PC-3 (cell line): ENCODE data around the gene RBBP8. TPM values are rescaled to one million over a fixed set of nuclear protein-coding genes. Genes with fewer than 3 reads are reported as not detected.

Experiments used
- ATAC-seq: fragments of 200-7000 bp; cut with Tn5 transposase; 2 replicates; pipeline ENCODE4 v1.9.1; 2020; ENCODE audit warnings: mild to moderate bottlenecking, moderate library complexity
- BruUV-seq: library from RNA; stranded (reverse); fragments of 400-500 nt; replicated peaks from 2 replicates; lab custom pipeline; 2021; lab: Mats Ljungman, UMichigan
- CTCF ChIA-PET: fragments of 300-600 bp; sonication (Branson Sonifier 250); formaldehyde crosslinking; loops from one replicate; lab custom pipeline; 2022; ENCODE audit warnings: antibody characterized with exemption; lab: Charles Lee
- POLR2A ChIA-PET: fragments of 300-600 bp; sonication (Branson Sonifier 250); formaldehyde crosslinking; loops from one replicate; lab custom pipeline; 2022; ENCODE audit warnings: antibody characterized with exemption; ENCODE audit not compliant: unreplicated experiment; lab: Charles Lee
- DNase-seq: peaks from one replicate; pipeline ENCODE4 v3.0.0-alpha.2; 2015
- H2AFZ ChIP-seq: fragments of 300-600 bp; sonication (generic); 2 replicates; pipeline ENCODE4 v1.6.0; 2016; ENCODE audit warnings: antibody characterized with exemption, low read length
- H3F3A ChIP-seq: fragments of 300-600 bp; sonication (generic); one replicate; pipeline ENCODE4 v1.6.0; 2017; ENCODE audit warnings: antibody characterized with exemption, low read length, control low read depth, mild to moderate bottlenecking; ENCODE audit not compliant: unreplicated experiment
- H3K27ac ChIP-seq: fragments of 300-600 bp; sonication (generic); 2 replicates; pipeline ENCODE4 v1.5.1; 2016; ENCODE audit warnings: mild to moderate bottlenecking, low read length
- H3K27me3 ChIP-seq: fragments of 300-600 bp; sonication (generic); 2 replicates; pipeline ENCODE4 v1.6.1; 2016; ENCODE audit warnings: low read length, mixed read lengths
- H3K36me3 ChIP-seq: fragments of 300-600 bp; sonication (generic); 2 replicates; pipeline ENCODE4 v1.6.1; 2016; ENCODE audit warnings: low read depth, mixed run types, low read length, mixed read lengths
- H3K4me1 ChIP-seq: fragments of 300-600 bp; sonication (generic); 2 replicates; pipeline ENCODE4 v1.5.1; 2016; ENCODE audit warnings: low read length; ENCODE audit not compliant: insufficient read depth
- H3K4me2 ChIP-seq: fragments of 300-600 bp; sonication (generic); 2 replicates; pipeline ENCODE4 v1.6.0; 2016; ENCODE audit warnings: low read length
- H3K4me3 ChIP-seq: fragments of 300-600 bp; sonication (generic); 2 replicates; pipeline ENCODE4 v1.5.1; 2016; ENCODE audit warnings: mild to moderate bottlenecking, low read length, mixed read lengths
- H3K79me2 ChIP-seq: fragments of 300-600 bp; sonication (generic); 2 replicates; pipeline ENCODE4 v1.6.1; 2017; ENCODE audit warnings: low read length, mixed read lengths
- H3K9ac ChIP-seq: fragments of 300-600 bp; sonication (generic); 2 replicates; pipeline ENCODE4 v1.6.0; 2016; ENCODE audit warnings: mild to moderate bottlenecking, low read length
- H3K9me2 ChIP-seq: fragments of 300-600 bp; sonication (generic); replicated peaks from 2 replicates; pipeline ENCODE4 v1.6.1; 2016; ENCODE audit warnings: mixed run types, low read length, mixed read lengths
- H3K9me3 ChIP-seq: fragments of 300-600 bp; sonication (generic); 2 replicates; pipeline ENCODE4 v1.6.1; 2016; ENCODE audit warnings: low read length, mixed read lengths
- H4K20me1 ChIP-seq: fragments of 300-600 bp; sonication (generic); 2 replicates; pipeline ENCODE4 v1.6.1; 2016; ENCODE audit warnings: low read length, mixed read lengths
- CTCF ChIP-seq: fragments of 300-600 bp; sonication (generic); conservative IDR thresholded peaks from 2 replicates; pipeline ENCODE4 v1.5.1; 2017; ENCODE audit warnings: antibody characterized with exemption, low read depth, mild to moderate bottlenecking, low read length
- EZH2 ChIP-seq: fragments of 300-600 bp; sonication (generic); IDR thresholded peaks from one replicate; pipeline ENCODE4 v1.6.1; 2017; ENCODE audit warnings: antibody characterized with exemption, mild to moderate bottlenecking, low read length; ENCODE audit not compliant: unreplicated experiment
- EZH2phosphoT487 ChIP-seq: fragments of 300-600 bp; sonication (generic); IDR thresholded peaks from 2 replicates; pipeline ENCODE4 v1.6.1; 2018; ENCODE audit warnings: mild to moderate bottlenecking, antibody characterized with exemption, low read length, borderline replicate concordance
- intact Hi-C: fragments of 100-400 bp; cut with micrococcal nuclease; formaldehyde crosslinking; loops from 2 replicates; pipeline ENCODE4 v1.9.0; 2023
- total RNA-seq: library from RNA; depleted of rRNA; stranded (reverse); fragments of >200 nt; gene quantifications from 2 replicates; pipeline ENCODE4 v1.2.3, GENCODE V29; 2014

The RBBP8 gene
- total RNA-seq, 1 experiment from 2014 or later, result 31.9 TPM

- ATAC-seq (no peak), DNase-seq (no peak)
- Histone ChIP-seq H3K36me3 (no peaks in the 10 kb centered on the region), H4K20me1 (no peaks in the 10 kb centered on the region), H3K4me1 (peaks cover 21% of the 10 kb centered on the region), H3K9me2 (no peaks in the 10 kb centered on the region), H3K27ac (no peak overlapping the region), H3K9me3 (no peaks in the 10 kb centered on the region), H3K27me3 (no peaks in the 10 kb centered on the region), H3K4me2 (no peak overlapping the region), H3K4me3 (no peak overlapping the region), H3K9ac (no peak overlapping the region), H3F3A (no peaks in the 10 kb centered on the region), H2AFZ (no peak overlapping the region), H3K79me2 (no peaks in the 10 kb centered on the region)
- ChIA-PET CTCF (no interaction called here), POLR2A (no interaction called here)
- TF ChIP-seq CTCF (no peak), EZH2 (no peak), EZH2phosphoT487 (no peak)
- no TSS peak for BruUV-seq
- intact Hi-C loops, result no loop called here
Measured at GRCh38 chr18:22924589-22924988, 8.5 kb upstream of the RBBP8 start.

- Histone ChIP-seq H2AFZ (no peak overlapping the region), H3K4me3 (no peak overlapping the region), H3K27me3 (no peaks in the 10 kb centered on the region), H3K9me2 (no peaks in the 10 kb centered on the region), H3K36me3 (no peaks in the 10 kb centered on the region), H3F3A (no peaks in the 10 kb centered on the region), H3K4me2 (no peak overlapping the region), H3K9ac (no peak overlapping the region), H3K9me3 (no peaks in the 10 kb centered on the region), H3K27ac (no peak overlapping the region), H3K4me1 (peaks cover 7% of the 10 kb centered on the region), H3K79me2 (no peaks in the 10 kb centered on the region), H4K20me1 (no peaks in the 10 kb centered on the region)
- BruUV-seq, result no TSS peak
- no peak for DNase-seq
- ChIA-PET POLR2A (no interaction called here), CTCF (interaction anchor here (0.6 kb wide), 1 partner anchor 17 kb away, joined by 3 read pairs; no protein-coding TSS in a partner anchor)
- no peak for ATAC-seq
- intact Hi-C loops, result no loop called here
- no peak for TF ChIP-seq CTCF
- no peak for TF ChIP-seq EZH2
- no peak for TF ChIP-seq EZH2phosphoT487
Measured at GRCh38 chr18:22926454-22926853, 6.7 kb upstream of the RBBP8 start.

- H4K20me1 ChIP-seq, result no peaks in the 10 kb centered on the region
- H2AFZ ChIP-seq, result no peak overlapping the region
- no peak overlapping the region for H3K4me3 ChIP-seq
- no peaks in the 10 kb centered on the region for H3F3A ChIP-seq
- DNase-seq, result no peak
- no TSS peak for BruUV-seq
- intact Hi-C loops, result no loop called here
- POLR2A ChIA-PET, result no interaction called here
- ATAC-seq, result no peak
- H3K9me2 ChIP-seq, result no peaks in the 10 kb centered on the region
- H3K27me3 ChIP-seq, result no peaks in the 10 kb centered on the region
- no peaks in the 10 kb centered on the region for H3K4me1 ChIP-seq
- no peaks in the 10 kb centered on the region for H3K79me2 ChIP-seq
- CTCF ChIA-PET, result no interaction called here
- no peak overlapping the region for H3K9ac ChIP-seq
- H3K27ac ChIP-seq, result no peak overlapping the region
- H3K4me2 ChIP-seq, result no peak overlapping the region
- TF ChIP-seq EZH2 (no peak), EZH2phosphoT487 (no peak), CTCF (no peak)
- no peaks in the 10 kb centered on the region for H3K9me3 ChIP-seq
- H3K36me3 ChIP-seq, result no peaks in the 10 kb centered on the region
Measured at GRCh38 chr18:22928339-22928738, 4.8 kb upstream of the RBBP8 start.
